Smooth muscle cell (in vitro differentiated cells): ENCODE results near the gene SLF2. TPM values are rescaled to one million over a fixed set of nuclear protein-coding genes. Genes with fewer than 3 reads are reported as not detected.
A peak's percentile ranks its signal among the peaks of the same experiment; 100 is the strongest.

Experiments
- DNase-seq: peaks from one replicate; lab custom pipeline; 2025; ENCODE audit not compliant: unreplicated experiment; lab: John Stamatoyannopoulos, UW
- H2AFZ ChIP-seq: fragments of 200-600 bp; sonication (generic); 2 replicates; pipeline ENCODE4 v1.6.0; 2016; ENCODE audit warnings: antibody characterized with exemption, low read depth, mild to moderate bottlenecking
- H3F3A ChIP-seq: fragments of 200-600 bp; sonication (generic); 2 replicates; pipeline ENCODE4 v1.6.0; 2017; ENCODE audit warnings: antibody characterized with exemption, low read depth
- H3K27ac ChIP-seq: fragments of 200-600 bp; sonication (generic); 2 replicates; pipeline ENCODE4 v1.5.1; 2016; ENCODE audit warnings: low read depth, mild to moderate bottlenecking
- H3K27me3 ChIP-seq: fragments of 200-600 bp; sonication (generic); 2 replicates; pipeline ENCODE4 v1.6.1; 2016; ENCODE audit warnings: low read depth, mild to moderate bottlenecking
- H3K36me3 ChIP-seq: fragments of 200-600 bp; sonication (generic); 2 replicates; pipeline ENCODE4 v1.5.1; 2016; ENCODE audit warnings: low read depth
- H3K4me1 ChIP-seq: fragments of 200-600 bp; sonication (generic); 2 replicates; pipeline ENCODE4 v1.5.1; 2016; ENCODE audit warnings: low read depth
- H3K4me2 ChIP-seq: fragments of 200-600 bp; sonication (generic); 2 replicates; pipeline ENCODE4 v1.6.0; 2016; ENCODE audit warnings: mild to moderate bottlenecking
- H3K4me3 ChIP-seq: fragments of 200-600 bp; sonication (generic); 2 replicates; pipeline ENCODE4 v1.5.1; 2016; ENCODE audit warnings: mild to moderate bottlenecking
- H3K79me2 ChIP-seq: fragments of 200-600 bp; sonication (generic); 2 replicates; pipeline ENCODE4 v1.6.0; 2016; ENCODE audit warnings: low read depth, mild to moderate bottlenecking
- H3K9ac ChIP-seq: fragments of 200-600 bp; sonication (generic); 2 replicates; pipeline ENCODE4 v1.6.0; 2016; ENCODE audit warnings: low read depth
- H3K9me3 ChIP-seq: fragments of 200-600 bp; sonication (generic); replicated peaks from 2 replicates; pipeline ENCODE4 v1.5.1; 2016; ENCODE audit warnings: low read depth
- H4K20me1 ChIP-seq: fragments of 200-600 bp; sonication (generic); 2 replicates; pipeline ENCODE4 v1.6.0; 2016; ENCODE audit warnings: low read depth
- WGBS: methylation state at CpG from one replicate; pipeline ENCODE4 v1.1.7; 2016; ENCODE audit warnings: low lambda C conversion rate; 5-methylcytosine and 5-hydroxymethylcytosine counted together
- polyA plus RNA-seq: library from polyadenylated mRNA; unstranded; fragments of >200 nt; fragmentation: Nextera tagmentation; extraction: Ambion mirVana; gene quantifications from 2 replicates; pipeline ENCODE4 v1.2.1, GENCODE V29; 2016
- total RNA-seq: library from RNA; depleted of rRNA; stranded (reverse); fragments of >200 nt; gene quantifications from 2 replicates; pipeline ENCODE4 v1.2.3, GENCODE V29; 2014
- TF ChIP-seq, protein P1 (sequence below): fragments of 200-600 bp; sonication (generic); IDR thresholded peaks from 2 replicates; pipeline ENCODE4 v1.5.1; 2017; ENCODE audit warnings: borderline replicate concordance, mild to moderate bottlenecking, antibody characterized with exemption; ENCODE audit not compliant: insufficient read depth, poor library complexity, severe bottlenecking

SLF2 gene
- 24.3 and 24.9 TPM in 2 replicates for total RNA-seq
- 8.1 and 9.0 TPM in 2 replicates for polyA plus RNA-seq

- H3K4me1 ChIP-seq = peaks cover 41% of the 10 kb centered on the region
These were observed at the start of gene SLF2 for GRCh38 chr10:100912605-100913469. TSS of gene SLF2 (plus strand) at chr10:100912963. CDS start at chr10:100913111, 148 bp downstream.

GRCh38 chr10:100863433-100863832 lies 49.3 kb upstream of the SLF2 start:
- Histone ChIP-seq H3K9ac (no peak overlapping the region), H3K9me3 (no peaks in the 10 kb centered on the region), H3K4me2 (no peak overlapping the region), H4K20me1 (no peaks in the 10 kb centered on the region), H3K79me2 (no peaks in the 10 kb centered on the region), H3K27ac (no peak overlapping the region), H2AFZ (no peak overlapping the region), H3K27me3 (peaks cover 76% of the 10 kb centered on the region), H3K4me1 (peaks cover 15% of the 10 kb centered on the region), H3K4me3 (no peak overlapping the region), H3K36me3 (no peaks in the 10 kb centered on the region), H3F3A (no peaks in the 10 kb centered on the region)
- DNase-seq = no peak
- TF ChIP-seq, protein P1, sequence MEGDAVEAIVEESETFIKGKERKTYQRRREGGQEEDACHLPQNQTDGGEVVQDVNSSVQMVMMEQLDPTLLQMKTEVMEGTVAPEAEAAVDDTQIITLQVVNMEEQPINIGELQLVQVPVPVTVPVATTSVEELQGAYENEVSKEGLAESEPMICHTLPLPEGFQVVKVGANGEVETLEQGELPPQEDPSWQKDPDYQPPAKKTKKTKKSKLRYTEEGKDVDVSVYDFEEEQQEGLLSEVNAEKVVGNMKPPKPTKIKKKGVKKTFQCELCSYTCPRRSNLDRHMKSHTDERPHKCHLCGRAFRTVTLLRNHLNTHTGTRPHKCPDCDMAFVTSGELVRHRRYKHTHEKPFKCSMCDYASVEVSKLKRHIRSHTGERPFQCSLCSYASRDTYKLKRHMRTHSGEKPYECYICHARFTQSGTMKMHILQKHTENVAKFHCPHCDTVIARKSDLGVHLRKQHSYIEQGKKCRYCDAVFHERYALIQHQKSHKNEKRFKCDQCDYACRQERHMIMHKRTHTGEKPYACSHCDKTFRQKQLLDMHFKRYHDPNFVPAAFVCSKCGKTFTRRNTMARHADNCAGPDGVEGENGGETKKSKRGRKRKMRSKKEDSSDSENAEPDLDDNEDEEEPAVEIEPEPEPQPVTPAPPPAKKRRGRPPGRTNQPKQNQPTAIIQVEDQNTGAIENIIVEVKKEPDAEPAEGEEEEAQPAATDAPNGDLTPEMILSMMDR = no peak
- WGBS = 91% methylated on average over 6 of the region's 7 CpGs

More at GRCh38 chr10:100912605-100913469, at the start of gene SLF2:
- DNase-seq = peak; percentile 84
- Histone ChIP-seq H3K9me3 (no peaks in the 10 kb centered on the region), H3K9ac (peak within 1 kb of the TSS; percentile 67), H3K27ac (peak within 1 kb of the TSS; percentile 85), H3F3A (peaks cover 10% of the 10 kb centered on the region), H4K20me1 (peaks cover 28% of the 10 kb centered on the region), H2AFZ (peak within 1 kb of the TSS; percentile 90), H3K27me3 (no peaks in the 10 kb centered on the region), H3K4me2 (peak within 1 kb of the TSS; percentile 92), H3K4me3 (peak within 1 kb of the TSS; percentile 82), H3K36me3 (peaks cover 16% of the 10 kb centered on the region), H3K79me2 (peaks cover 29% of the 10 kb centered on the region)
- TF ChIP-seq, protein P1 = no peak
- WGBS = 1% methylated on average over 55 of the region's 71 CpGs

DNA sequence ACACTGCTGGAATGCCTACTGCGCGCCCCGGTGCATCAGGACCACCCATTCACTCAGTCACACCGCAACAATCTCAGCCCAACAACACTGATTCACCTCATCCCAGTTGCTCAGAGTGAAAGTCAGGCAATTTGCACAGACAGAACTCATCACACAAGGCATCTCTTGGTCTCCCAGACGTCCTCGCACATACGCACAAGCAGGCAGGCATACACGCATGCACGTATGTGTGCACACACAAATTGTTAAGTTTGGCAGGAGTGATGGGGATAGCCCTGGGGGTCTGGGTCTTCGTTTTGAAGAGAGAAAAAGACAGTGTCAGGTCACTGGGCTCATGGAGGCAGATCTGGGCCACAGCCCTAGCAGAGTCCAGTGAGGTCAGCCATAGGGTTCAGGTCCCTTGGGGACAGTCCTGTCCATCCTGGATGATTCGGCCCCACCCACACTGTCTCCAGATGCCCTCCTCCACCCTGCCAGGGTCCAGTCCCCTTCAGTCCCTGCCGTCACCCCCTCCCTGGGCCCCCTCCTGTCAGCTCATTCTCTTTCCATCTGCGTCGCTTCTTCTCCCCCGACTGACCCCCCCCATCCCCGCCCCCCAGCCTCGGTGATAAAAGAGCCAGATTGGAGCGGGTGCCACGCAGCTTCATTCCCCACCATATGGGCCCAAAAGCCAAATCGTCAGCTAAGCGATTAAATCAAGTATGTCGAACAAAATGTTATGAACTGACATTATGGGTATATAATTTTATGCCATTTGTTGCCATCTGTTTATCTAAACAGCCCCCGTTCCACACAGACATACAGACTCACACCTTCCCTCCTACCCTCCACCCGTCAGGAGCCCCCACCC lies 48.5 kb upstream of the SLF2 start:
- 90% methylated on average over 20 of the region's 24 CpGs for WGBS
- no peaks in the 10 kb centered on the region for H4K20me1 ChIP-seq
- TF ChIP-seq, protein P1 = no peak
- H3K27me3 ChIP-seq = peaks cover 68% of the 10 kb centered on the region
- no peaks in the 10 kb centered on the region for H3K36me3 ChIP-seq
- no peaks in the 10 kb centered on the region for H3F3A ChIP-seq
- H3K9ac ChIP-seq = no peak overlapping the region
- H3K9me3 ChIP-seq = no peaks in the 10 kb centered on the region
- H2AFZ ChIP-seq = no peak overlapping the region
- no peak overlapping the region for H3K27ac ChIP-seq
- no peak overlapping the region for H3K4me3 ChIP-seq
- peaks cover 15% of the 10 kb centered on the region for H3K4me1 ChIP-seq
- no peak overlapping the region for H3K4me2 ChIP-seq
- DNase-seq = no peak
- no peaks in the 10 kb centered on the region for H3K79me2 ChIP-seq
